ENCODE measurements around the gene GMCL1.
"Not testable (repeated sequence)": the region's sequence is repeated elsewhere in the genome, so short reads cannot be mapped to it uniquely, and the experiment has no call there.

The GMCL1 gene

DNA sequence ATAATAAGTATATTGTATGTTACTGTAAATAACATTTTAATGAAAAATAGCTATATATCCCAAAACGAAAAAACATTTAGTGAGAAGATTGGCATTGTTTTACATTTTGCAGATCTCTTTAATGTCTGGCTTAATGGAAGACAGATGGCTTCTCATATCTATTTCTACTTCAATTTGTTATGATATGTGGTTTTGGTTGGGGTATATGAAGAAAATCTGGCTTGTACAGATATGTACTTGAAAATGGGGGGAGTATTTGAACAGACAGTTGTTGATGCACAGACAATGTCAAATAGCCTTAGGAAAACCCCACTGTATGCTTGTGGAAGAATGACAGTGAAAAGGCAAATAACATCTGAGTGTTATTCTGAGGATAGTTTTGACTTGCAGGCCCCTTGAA is 23.6 kb upstream of the GMCL1 start:
- no peak for DNase-seq

DNA sequence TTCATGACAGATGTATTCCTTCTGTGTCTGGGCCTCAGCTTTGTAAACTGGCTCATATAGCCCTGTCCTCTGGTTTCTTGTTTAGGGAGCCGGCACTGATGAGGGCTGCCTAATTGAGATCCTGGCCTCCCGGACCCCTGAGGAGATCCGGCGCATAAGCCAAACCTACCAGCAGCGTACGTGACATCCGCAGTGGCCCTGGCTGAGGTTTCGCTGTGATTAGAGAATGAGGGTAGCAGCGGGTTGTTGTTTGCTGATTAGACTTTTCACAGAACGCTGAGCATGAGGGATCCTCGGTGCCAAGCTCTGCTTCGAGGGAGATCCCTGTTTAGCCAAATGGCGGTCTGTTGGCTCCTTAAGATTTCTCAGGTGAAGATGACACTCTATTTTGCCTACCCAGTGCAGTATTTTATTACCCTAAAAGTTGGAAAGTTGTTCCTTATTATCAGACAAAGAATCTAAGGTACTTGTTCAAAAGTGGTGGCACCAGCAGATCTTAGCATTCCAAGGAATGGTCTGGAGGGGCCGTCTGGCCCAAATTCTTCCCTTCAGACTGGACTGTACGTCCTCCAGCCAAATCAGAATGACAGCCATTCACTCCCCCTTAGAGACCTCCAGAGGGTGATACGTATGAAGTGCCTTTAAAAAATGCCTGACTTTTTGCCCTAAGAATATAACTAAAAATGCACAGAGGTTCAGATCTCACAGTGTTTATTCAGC is 21.5 kb upstream of the GMCL1 start:
- no peak for DNase-seq

DNA sequence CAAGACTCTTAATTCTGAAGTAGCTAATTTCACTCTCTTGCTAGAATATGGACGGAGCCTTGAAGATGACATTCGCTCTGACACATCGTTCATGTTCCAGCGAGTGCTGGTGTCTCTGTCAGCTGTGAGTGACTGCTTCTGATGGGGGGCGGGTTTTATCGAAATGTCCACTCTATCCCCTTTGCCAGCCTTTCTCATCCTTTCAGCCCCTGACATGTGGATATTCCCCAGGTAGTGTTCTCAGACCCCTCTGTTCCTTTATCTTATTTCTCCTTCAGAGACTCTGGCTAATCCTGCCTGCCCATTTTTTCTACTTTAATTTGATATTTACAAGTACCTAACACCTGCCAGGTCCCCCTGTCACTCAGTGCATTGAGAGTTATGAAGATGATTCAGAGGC is 18.9 kb upstream of the GMCL1 start:
- DNase-seq = no peak

DNA sequence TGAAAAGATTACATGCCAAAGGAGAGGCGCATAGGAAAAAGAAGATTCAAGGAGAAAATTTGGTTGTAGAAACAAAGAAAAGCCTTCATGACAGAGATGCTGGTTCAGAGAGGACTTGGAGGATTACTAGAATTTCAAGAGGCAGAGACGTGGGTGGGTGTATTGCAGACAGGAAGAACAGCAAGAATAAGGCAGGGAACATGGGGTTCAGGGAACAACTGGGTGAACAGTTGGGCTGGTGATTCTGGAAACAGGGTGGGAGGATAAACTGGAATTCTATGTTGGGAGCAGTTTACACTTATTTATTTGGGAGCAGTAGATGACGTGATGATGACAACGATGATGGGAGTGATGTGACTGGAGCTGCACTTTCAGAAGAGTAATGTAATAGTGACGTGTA is 18.4 kb upstream of the GMCL1 start:
- DNase-seq = peak in 11 of 58 donors; percentile 6 to 61 (median 23)

DNA sequence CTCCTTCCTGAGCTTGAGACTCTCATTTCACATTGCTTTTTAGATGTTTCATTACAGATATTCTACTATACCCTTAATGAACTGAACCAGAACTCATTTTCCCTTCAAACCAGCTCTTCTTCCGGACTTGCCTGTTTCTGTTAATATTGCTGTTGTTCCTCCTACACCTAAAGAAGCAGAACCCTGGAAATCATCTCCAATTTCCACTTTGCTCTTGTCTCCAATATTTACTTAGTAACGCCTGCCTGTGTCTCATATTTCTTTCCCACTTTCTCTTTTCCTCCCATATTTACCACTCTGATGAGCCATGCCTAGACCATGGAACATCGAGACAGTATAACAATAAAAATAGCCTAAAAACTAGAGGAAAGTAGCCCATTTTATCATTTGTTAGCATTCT is 17.9 kb upstream of the GMCL1 start:
- DNase-seq = no peak

DNA sequence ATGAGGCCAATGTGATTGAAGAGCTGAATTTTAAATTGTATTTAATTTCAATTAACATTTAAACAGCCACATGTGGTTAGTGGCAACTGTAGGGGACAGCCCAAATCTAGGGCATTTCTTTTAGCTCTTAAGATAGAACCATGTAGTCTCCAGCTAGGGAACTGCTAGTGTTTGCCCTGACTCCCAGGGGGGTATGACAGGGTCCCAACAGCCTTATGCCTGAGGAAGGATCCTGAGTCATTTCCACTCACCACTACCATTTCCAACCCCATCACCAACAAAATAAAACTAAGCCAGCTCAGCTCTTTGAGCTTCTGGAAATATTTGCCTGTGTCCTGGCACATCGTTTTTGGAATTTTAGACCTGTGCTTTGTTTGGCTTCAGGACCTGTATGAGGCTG is 13.7 kb upstream of the GMCL1 start:
- no peak for DNase-seq

DNA sequence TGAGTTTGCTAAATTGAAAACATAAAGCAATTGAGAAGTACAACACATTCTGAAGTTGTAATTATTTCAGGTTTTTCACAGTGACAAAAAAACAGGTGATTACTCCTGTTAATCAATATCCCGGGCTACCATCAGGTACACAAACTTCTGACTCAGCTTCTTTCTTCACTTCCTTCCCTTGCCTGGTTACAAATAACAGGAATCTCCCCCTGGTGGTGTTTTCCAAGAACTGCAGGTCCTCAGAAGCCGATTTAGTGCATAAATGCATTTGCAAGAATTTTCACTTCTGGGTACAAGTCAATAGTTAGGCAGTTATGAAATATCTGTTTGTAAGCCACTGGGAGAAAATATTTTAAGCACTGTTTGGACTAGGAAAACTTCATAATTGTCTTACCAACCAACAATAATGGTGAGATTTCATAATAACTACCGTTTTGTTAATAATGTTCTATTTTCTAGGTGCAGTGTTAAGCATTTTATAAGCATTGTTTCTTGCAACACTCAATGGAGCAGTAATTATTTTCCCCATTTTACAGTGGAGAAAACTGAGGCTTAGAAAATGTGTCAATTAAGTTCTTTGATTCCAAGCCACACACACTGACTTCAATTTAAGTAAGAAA is 12.4 kb upstream of the GMCL1 start:
- DNase-seq = peak in 48 of 58 donors; percentile 3 to 83 (median 45)

DNA sequence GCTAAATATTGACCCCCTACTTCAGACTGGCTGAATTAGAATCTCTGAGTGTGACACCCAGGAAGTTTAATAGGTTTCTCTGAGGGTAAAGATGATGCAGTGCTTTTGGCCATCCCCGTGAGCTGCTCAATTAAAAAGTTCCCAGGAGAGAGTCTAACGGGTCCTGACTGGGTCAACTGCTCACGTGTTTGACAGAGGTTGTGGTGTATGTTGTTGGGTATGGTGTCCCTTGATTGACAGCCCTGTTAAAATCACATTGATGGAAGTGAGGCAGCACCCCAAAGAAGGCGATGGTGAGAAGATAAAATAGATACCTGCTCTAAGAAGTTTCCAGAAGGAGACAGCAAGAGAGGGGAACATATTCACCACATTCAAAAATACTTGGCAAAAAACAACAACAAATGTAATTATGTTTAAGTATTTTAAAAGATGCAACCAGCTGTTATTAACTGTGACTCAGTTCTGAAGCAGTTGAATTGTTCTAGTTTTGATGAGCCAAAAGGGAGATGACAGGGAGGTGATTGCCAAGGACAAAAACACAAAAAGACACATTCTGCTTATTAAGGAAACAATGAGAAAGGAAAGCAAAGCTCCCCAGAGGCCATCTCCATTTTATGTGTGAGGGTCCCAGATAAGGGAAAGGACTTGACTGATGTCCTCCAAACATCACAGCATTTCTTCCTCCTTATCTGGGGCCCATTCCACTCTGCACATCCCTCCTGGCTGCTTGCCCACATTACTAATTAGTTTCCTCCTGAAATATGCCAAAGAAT is 11.5 kb upstream of the GMCL1 start:
- no peak for DNase-seq

DNA sequence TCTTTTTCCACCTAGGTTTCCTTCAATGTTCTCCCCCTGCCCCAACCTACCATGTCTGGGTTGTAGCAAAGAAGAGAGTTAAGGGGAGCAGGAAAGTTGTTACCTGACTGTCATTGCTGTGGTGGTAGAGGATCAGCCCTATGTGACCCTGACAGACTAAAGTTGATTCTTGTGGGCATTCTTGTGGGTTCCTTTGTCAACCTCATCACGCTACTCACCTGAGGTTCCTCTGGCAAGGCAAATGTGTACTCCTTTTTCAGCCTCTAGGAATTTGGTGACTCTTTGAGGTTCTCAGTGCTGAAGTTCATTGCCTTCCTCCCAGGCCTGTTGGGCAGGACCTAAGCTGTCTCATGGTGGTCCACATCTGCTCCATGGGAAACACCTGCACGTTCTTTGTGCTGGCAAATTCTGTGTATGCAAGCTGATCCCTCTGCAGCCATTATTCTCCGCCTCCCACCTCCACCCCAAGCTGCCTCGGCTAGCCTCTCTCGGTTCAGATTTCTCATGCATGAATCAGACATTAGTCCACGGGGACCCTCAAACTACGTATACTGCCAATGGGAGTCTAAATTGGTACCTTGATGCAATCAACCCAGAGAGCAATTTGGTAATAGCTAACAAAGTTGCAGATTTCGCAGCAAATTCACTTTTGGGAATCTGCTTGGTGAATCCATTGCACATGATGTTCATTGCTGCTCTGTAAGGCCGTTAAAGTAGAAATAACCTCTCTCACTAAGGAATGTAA is 1.5 kb upstream of the GMCL1 start:
- no peak for DNase-seq

DNA sequence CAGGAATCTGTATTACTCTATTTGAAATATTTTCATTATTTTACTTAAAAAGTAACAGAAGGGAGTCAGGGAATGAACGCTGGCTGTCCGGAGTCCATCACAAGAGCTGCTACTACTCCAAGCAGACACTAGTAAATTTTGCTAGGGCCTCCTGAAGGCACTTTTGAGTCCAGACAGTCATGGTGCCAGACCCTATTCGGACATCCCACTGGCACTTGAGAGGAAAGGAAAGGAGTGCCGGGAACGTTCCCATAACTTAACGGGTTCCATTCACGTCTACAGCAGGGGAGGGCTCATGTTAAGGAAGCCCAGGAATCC is 563 bp upstream of the GMCL1 start:
- no peak for DNase-seq

DNA sequence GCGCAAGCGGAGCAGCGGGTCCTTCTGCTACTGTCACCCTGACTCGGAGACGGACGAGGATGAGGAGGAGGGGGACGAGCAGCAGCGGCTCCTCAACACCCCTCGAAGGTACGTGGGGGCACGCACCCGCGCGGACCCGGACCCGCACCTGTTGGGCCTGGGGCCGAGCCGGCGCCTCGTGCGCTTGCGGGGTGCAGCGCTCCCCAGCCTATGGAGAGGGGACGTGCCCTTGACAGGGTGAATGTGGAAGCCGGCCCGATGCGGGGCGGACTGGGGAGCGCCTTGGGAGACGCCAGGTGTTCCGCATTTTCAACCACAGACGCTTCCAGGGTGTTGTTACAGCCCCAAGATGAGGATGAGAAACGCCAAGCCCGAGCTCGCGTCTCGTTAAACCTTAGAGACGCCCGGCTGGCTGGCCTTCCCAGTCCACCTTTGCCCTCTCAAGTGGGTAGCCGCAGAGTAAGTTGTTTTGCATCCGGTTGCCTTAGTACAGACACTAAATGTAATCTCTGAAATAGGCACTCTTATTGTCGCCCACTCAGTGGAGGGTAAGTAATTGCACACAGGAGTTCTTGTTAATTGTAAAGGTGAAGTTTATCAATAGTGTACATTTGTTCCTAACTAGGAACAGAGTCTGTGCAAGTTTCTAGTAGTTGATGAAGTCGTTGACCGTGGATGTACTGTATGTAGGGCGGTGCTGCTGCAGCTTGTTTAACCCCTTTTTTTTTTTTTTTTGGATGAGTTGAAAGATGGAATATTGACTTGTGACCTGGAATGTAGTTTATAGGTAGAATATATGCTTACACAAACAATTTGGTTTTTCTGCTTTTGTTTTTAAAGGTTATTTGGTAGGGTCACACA is 815 bp downstream of the GMCL1 start:
- DNase-seq = peak in 8 of 58 donors; percentile 17 to 53 (median 38)

DNA sequence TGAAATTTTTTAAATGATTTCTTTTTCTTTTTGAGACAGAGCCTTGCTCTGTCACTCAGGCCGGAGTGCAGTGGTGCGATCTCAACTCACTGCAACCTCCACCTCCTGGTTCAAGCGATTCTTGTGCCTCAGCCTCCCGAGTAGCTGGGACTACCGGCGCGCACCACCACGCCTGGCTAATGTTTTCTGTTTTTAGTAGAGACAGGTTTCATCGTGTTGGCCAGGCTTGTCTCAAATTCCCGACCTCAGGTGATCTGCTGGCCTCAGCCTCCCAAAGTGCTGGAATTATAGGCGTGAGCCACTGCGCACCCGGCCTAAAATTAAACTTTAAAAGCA is 1.4 kb downstream of the GMCL1 start:
- not testable (repeated sequence) for DNase-seq

DNA sequence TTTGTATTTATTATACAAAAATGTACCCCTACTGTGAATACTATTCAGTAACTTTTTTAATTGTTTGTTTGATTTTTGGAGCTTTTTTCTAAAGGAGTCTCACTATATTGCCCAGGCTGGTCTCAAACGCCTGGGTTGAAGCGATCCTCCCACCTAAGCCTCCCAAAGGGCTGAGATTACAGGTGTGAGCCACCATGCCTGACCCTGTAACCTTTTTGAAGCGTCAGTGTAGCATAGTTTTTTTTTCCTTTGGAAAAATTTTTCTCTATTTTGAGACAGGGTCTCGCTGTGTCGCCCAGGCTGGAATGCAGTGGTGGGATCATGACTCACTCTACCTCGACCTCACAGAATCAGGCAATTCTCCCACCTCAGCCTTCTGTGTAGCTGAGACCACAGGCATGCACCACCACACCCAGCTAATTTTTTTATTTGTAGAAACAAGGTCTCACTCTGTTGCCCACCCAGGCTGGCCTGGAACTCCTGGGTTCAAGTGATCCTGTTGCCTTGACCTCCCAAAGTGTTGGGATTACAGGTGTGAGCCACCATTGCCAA is 2.0 kb downstream of the GMCL1 start:
- no peak for DNase-seq

DNA sequence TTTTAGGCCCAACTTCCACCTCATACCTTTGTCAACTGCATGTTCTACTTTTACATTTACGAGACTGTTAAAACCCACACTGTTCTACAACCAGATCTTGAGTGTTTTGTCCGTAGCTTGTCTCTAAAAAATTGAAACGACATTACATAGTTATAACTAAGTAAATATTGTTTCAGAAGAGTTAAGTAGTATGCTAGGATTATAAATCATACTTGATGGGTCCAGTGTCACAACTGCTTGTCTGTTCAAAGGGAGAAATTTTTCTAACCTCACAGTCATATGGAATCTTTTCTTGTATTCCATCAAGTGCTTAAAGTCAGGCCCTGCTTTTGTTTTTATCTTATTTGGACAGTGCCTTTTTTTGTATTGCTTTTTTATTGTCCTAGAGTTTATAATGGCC is 4.3 kb downstream of the GMCL1 start:
- no peak for DNase-seq

DNA sequence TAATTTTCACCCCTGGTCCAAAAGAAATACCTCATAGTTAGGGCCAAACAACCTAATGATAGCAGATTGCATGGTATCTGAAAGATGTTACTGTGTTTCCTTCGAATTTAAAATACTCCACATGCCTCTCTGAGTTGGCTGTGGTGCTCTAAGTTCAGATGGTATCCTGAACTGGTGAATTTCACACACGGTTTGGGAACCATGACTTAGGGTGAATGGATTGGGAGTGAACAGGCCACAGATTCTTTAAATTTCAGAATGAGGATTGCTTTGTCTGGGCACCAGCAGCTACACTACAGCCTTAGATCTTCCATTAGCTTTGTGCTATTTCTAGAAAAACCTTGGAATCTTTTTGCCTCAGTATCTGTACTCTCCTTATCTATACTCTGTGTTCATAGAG is 6.2 kb downstream of the GMCL1 start:
- DNase-seq = no peak

DNA sequence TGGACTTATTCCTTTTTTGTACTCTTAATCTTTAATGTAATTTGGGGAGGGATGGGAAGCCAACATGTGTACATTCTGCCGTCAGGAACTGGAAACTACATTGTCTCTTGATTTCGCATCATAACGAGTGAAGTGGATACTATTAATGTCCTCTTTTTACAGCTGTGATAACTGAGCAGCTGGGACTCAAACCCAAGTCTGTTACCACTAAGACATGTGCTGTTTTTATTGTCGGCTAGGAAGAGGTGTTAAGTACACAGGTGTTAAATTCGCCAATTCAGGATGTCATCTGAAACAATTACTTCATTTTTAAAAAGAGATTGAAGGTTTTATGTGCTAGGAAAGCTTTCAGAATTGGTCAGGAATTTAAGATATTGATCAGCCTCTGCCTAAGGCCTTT is 6.9 kb downstream of the GMCL1 start:
- DNase-seq = no peak

DNA sequence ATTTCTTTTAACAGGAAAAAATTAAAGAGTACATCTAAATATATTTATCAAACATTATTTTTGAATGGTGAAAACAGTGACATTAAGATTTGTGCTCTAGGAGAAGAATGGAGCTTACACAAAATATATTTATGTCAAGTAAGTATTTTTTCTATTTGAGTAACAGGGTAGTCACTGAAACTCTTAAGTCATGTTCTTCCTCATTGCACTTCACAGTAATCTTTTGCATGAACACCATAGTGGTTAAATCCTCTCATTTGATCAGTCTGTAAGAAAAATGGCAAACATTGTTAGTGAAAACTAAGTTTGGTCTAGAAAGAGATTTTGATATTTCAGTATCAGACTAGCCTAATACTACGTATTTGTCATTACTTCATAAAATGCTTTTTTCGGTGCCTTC is 8.1 kb downstream of the GMCL1 start:
- DNase-seq = no peak

DNA sequence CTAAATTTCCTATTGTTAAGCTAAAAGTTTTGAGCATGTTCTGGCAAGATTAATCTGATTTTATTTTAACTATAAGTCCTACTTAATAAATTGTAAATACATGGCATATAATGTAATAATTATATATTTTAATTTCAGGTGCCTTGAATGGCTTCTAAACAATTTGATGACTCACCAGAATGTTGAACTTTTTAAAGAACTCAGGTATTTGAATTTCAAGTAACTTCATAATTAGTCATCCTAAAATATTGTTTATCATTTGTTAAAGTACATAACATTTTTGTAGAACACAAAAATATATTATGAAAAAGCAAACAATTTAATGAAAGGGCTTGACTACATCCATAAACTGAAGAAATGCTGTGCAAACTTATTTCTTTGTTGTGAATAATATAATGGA is 14.5 kb downstream of the GMCL1 start:
- no peak for DNase-seq

DNA sequence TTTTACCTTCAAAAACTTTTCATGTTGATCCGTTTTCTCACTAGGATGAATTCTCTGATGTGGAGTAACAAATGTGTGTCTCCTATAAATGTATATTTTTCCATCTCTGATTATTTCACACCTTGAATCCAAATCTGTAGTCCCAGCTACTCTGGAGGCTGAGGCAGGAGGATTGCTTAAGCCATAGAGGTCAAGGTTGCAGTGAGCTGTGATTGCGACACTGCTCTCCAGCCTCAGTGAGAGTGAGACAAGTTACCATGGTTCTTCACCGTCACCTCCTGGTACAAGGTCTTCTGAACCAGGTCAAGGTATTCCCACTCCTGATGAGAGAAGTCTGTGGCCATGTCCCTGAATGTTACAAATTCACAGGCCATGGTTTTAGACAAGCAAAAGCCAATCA is 15.1 kb downstream of the GMCL1 start:
- DNase-seq = no peak

DNA sequence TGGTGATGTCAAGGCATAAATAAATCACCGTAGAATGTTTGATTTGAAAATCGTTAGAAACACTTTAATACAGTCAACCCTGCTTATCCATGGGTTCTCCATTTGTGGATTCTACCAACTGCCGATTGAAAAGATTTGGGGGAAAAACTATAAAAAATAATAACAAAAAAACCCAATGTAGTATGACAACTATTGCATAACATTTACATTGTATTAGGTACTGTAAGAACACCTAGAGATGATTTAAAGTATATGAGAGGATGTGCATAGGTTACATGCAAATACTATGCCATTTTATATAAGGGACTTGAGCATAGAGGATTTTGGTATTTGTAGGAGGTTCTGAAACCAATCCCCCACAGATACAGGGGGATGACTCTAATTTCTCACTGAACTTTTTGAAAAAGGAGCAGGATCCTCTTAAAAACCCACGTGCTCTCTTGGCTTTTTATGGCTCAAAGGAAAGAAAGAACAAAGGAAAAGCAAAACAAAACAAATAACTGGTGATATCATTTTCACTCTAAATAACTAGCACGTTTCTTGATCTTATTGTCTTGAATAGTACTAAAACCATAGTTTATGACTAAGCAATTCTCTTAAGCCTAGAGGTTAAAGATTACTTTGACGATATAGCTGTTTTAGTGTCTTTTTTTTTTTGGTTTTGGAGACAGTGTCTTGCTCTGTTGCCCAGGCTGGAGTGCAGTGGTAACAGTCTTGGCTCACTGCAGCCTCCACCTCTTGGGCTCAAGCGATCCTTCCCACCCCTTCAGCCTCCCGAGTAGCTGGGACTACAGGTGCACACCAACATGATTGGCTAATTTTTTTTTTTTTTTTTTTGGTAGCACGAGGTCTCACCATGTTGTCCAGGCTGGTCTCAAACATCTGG is 17.0 kb downstream of the GMCL1 start:
- no peak for DNase-seq
